Karpas-422 (cell line): ENCODE results near the gene SQOR. TPM values are rescaled to one million over a fixed set of nuclear protein-coding genes. Genes with fewer than 3 reads are reported as not detected.

Experiments
- DNase-seq: peaks from one replicate; pipeline ENCODE4 v3.0.0-alpha.2; 2015
- H2AFZ ChIP-seq: fragments of 200-600 bp; sonication (generic); 2 replicates; pipeline ENCODE4 v1.6.1; 2014; ENCODE audit warnings: antibody characterized with exemption, low read length, mixed read lengths
- H3K27ac ChIP-seq: fragments of 200-600 bp; sonication (generic); 2 replicates; pipeline ENCODE4 v1.5.1; 2014; ENCODE audit warnings: mild to moderate bottlenecking, low read length, moderate library complexity
- H3K27me3 ChIP-seq: fragments of 200-600 bp; sonication (generic); 2 replicates; pipeline ENCODE4 v1.6.1; 2014; ENCODE audit warnings: low read length, mixed read lengths
- H3K36me3 ChIP-seq: fragments of 200-600 bp; sonication (generic); 2 replicates; pipeline ENCODE4 v1.6.1; 2014; ENCODE audit warnings: low read length, mixed read lengths; ENCODE audit not compliant: insufficient read depth
- H3K4me1 ChIP-seq: fragments of 200-600 bp; sonication (generic); 2 replicates; pipeline ENCODE4 v1.6.1; 2014; ENCODE audit warnings: mild to moderate bottlenecking, low read length, mixed read lengths
- H3K4me2 ChIP-seq: fragments of 200-600 bp; sonication (generic); 2 replicates; pipeline ENCODE4 v1.6.1; 2014; ENCODE audit warnings: low read length, low read depth, mild to moderate bottlenecking; ENCODE audit not compliant: poor library complexity, severe bottlenecking
- H3K4me3 ChIP-seq: fragments of 200-600 bp; sonication (generic); 2 replicates; pipeline ENCODE4 v1.5.1; 2014; ENCODE audit warnings: mild to moderate bottlenecking, antibody characterized with exemption, low read length, mixed read lengths
- H3K79me2 ChIP-seq: fragments of 200-600 bp; sonication (generic); 2 replicates; pipeline ENCODE4 v1.6.1; 2014; ENCODE audit warnings: mild to moderate bottlenecking, low read length, mixed read lengths
- H3K9ac ChIP-seq: fragments of 200-600 bp; sonication (generic); 2 replicates; pipeline ENCODE4 v1.6.0; 2014; ENCODE audit warnings: low read length
- H3K9me2 ChIP-seq: fragments of 200-600 bp; sonication (generic), shearing (Covaris generic); replicated peaks from 2 replicates; pipeline ENCODE4 v1.6.0; 2014; ENCODE audit warnings: mild to moderate bottlenecking, low read length, moderate library complexity; ENCODE audit not compliant: insufficient read depth
- H3K9me3 ChIP-seq: fragments of 300-700, 200-600 bp; sonication (generic); 2 replicates; pipeline ENCODE4 v1.6.1; 2014; ENCODE audit warnings: low read length, mixed read lengths
- H4K20me1 ChIP-seq: fragments of 200-600 bp; sonication (generic); 2 replicates; pipeline ENCODE4 v1.6.1; 2014; ENCODE audit warnings: mild to moderate bottlenecking, antibody characterized with exemption, low read length, low read depth; ENCODE audit not compliant: insufficient read depth
- total RNA-seq: library from RNA; depleted of rRNA; stranded (reverse); fragments of >200 nt; shearing (Covaris generic); gene quantifications from 2 replicates; pipeline ENCODE4 v1.2.3, GENCODE V29; 2014; ENCODE audit warnings: low replicate concordance

The SQOR gene
- total RNA-seq, 1 experiment from 2014 or later: 2.1 TPM

DNA sequence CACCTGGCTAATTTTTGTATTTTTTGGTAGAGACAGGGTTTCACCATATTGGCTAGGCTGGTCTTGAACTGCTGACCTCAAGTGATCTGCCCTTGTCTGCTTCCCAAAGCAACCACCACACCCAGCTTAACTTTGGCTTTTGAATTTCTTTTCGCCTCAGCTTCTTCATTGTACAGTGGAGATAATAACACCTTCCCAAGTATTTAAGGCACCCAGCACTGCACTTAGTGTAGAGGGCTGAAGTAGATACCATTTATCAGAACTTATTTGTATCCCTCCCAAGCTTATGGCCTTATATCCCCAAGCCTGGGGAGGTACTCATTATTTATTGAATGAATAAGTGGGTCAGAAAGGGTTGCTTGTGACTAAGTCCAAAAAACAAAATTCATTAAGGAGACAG lies 2.3 kb downstream of the SQOR start:
- no peaks in the 10 kb centered on the region for H4K20me1 ChIP-seq
- no peak overlapping the region for H3K27ac ChIP-seq
- H3K36me3 ChIP-seq: no peaks in the 10 kb centered on the region
- no peaks in the 10 kb centered on the region for H3K9me2 ChIP-seq
- no peak overlapping the region for H3K4me2 ChIP-seq
- H2AFZ ChIP-seq: no peak overlapping the region
- no peaks in the 10 kb centered on the region for H3K9me3 ChIP-seq
- H3K79me2 ChIP-seq: no peaks in the 10 kb centered on the region
- no peak overlapping the region for H3K9ac ChIP-seq
- H3K4me3 ChIP-seq: no peak overlapping the region
- no peaks in the 10 kb centered on the region for H3K27me3 ChIP-seq
- no peak for DNase-seq
- peaks cover 3% of the 10 kb centered on the region; the same call in 1 of the 2 replicates for H3K4me1 ChIP-seq

DNA sequence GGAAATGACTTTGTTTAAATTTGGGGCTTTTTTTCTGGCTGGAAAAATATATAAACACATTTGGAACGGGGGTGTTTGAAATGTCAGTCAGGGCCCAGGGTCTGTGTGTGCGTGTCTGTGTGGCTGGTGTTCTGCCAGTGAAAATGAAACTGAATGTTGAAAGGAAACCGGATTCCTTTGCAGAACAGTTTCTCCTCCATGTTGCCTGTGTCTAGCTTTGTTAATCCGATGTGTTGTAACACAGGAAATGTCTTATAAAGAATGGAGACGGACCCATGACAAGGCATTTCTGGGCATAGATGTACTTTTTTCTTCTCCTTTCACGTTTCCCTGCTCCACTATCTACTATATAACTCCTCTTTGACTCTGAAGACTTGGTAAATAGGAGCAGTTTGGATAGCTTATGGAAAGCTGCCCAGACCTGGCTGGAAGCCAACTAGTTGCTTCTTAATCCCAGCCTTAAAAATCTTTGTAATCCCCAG lies 2.8 kb downstream of the SQOR start:
- Histone ChIP-seq H3K4me1 (peaks cover 3% of the 10 kb centered on the region; the same call in 1 of the 2 replicates), H2AFZ (no peak overlapping the region), H3K79me2 (no peaks in the 10 kb centered on the region), H4K20me1 (no peaks in the 10 kb centered on the region), H3K27ac (no peak overlapping the region), H3K36me3 (no peaks in the 10 kb centered on the region), H3K4me3 (no peak overlapping the region), H3K9me3 (no peaks in the 10 kb centered on the region), H3K4me2 (no peak overlapping the region), H3K27me3 (no peaks in the 10 kb centered on the region), H3K9ac (no peak overlapping the region), H3K9me2 (no peaks in the 10 kb centered on the region)
- DNase-seq: no peak

DNA sequence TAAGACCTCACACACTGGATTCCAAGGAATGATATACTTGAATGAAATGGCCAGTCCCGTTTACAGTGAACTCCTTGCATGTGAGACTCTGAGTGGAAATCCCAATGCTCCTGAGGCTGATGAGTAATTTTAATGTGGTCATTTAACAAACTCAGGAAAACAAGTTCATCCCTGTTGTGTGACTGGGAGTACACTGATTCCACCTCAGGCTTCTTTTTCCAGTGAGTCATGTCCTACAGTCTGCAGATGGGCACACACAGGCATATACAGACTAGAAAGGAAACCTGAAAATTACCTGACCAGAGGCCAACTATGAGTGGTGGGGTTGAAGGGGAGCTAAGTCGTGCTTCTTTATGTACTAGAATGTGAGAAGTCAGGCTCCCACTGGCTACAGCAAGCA lies 5.8 kb downstream of the SQOR start:
- no peaks in the 10 kb centered on the region for H3K4me1 ChIP-seq
- DNase-seq: no peak
- H3K4me2 ChIP-seq: no peak overlapping the region
- no peak overlapping the region for H3K27ac ChIP-seq
- H3K9me3 ChIP-seq: no peaks in the 10 kb centered on the region
- H4K20me1 ChIP-seq: no peaks in the 10 kb centered on the region
- no peak overlapping the region for H2AFZ ChIP-seq
- no peaks in the 10 kb centered on the region for H3K9me2 ChIP-seq
- no peaks in the 10 kb centered on the region for H3K27me3 ChIP-seq
- no peaks in the 10 kb centered on the region for H3K79me2 ChIP-seq
- no peaks in the 10 kb centered on the region for H3K36me3 ChIP-seq
- no peak overlapping the region for H3K9ac ChIP-seq
- H3K4me3 ChIP-seq: no peak overlapping the region

GRCh38 chr15:45641374-45641781 lies 6.5 kb downstream of the SQOR start:
- no peak overlapping the region for H2AFZ ChIP-seq
- no peak overlapping the region for H3K4me3 ChIP-seq
- H3K36me3 ChIP-seq: no peaks in the 10 kb centered on the region
- H3K4me1 ChIP-seq: no peaks in the 10 kb centered on the region
- no peak for DNase-seq
- no peak overlapping the region for H3K27ac ChIP-seq
- H3K4me2 ChIP-seq: no peak overlapping the region
- H3K9ac ChIP-seq: no peak overlapping the region
- H3K9me3 ChIP-seq: no peaks in the 10 kb centered on the region
- H3K9me2 ChIP-seq: no peaks in the 10 kb centered on the region
- H3K79me2 ChIP-seq: no peaks in the 10 kb centered on the region
- H3K27me3 ChIP-seq: no peaks in the 10 kb centered on the region
- no peaks in the 10 kb centered on the region for H4K20me1 ChIP-seq

DNA sequence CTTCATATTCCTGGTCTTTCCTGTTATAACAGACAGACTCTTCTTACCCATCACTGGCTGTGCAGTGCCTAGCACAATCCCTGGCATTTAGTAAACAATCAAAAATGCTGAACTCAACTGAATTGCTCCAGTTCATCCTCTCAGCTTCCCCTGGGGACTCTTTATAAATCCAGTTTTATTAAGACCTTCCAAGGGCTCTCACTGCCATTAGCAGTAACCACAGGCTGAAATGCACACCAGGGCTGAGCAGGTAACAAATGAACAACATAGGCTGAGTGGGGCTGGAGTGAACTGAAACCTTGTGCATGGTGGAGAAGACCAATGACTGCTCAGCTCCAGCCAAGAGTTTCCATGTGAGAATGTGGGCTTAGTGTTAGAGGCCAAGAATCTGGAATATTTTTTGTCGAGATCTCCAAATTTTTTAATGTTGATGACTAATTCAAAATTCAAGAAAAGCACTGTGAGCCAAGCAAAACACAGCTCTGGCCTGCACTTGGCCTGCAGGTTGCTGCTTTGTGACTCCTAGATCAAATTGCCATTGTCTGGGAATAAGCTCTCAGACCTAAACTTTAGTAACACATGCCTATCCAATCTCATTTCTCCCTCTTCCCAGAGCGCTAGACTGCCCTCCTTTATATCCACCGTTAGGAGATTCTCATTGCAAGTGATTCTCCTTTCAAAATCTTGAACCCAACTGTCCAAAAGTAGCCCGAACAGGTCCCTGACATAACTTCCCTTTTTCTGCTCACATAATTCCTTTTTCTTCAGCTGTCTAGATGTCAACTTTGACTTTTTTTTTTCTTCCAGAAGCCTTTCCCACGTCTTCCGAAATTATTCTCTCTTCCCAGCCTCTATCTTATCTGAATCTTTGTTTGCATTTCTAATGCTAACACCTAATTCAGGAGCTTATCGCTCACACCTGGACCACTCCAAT lies 7.4 kb downstream of the SQOR start:
- DNase-seq: no peak
- Histone ChIP-seq H3K4me3 (no peak overlapping the region), H3K9me3 (no peaks in the 10 kb centered on the region), H3K9ac (no peak overlapping the region), H3K9me2 (no peaks in the 10 kb centered on the region), H3K79me2 (no peaks in the 10 kb centered on the region), H4K20me1 (no peaks in the 10 kb centered on the region), H3K4me2 (no peak overlapping the region), H3K27ac (no peak overlapping the region), H3K4me1 (no peaks in the 10 kb centered on the region), H3K27me3 (no peaks in the 10 kb centered on the region), H3K36me3 (no peaks in the 10 kb centered on the region), H2AFZ (no peak overlapping the region)

DNA sequence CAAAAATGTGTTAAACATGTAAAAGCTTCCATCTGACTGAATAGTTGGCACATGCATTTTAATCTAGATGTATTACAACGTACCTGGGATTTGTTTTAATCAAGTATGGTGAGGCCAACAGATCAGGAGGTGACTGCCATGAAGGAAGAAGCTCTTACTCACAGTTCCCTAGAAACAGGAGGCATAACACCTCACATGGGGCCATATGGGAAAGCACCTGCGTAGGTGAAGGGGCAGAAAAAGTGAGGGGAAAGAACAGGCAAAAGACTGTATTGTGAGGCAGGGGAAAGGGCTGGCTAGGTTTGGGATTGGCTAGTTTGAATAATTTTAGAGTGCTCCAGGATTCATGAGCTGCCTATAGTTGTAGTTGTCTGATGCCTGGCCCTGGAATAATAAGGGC lies 9.6 kb downstream of the SQOR start:
- Histone ChIP-seq H3K9me3 (no peaks in the 10 kb centered on the region), H3K4me1 (no peaks in the 10 kb centered on the region), H2AFZ (no peak overlapping the region), H3K27me3 (no peaks in the 10 kb centered on the region), H4K20me1 (no peaks in the 10 kb centered on the region), H3K9me2 (no peaks in the 10 kb centered on the region), H3K36me3 (no peaks in the 10 kb centered on the region), H3K79me2 (no peaks in the 10 kb centered on the region), H3K4me2 (no peak overlapping the region), H3K27ac (no peak overlapping the region), H3K9ac (no peak overlapping the region), H3K4me3 (no peak overlapping the region)
- DNase-seq: no peak

GRCh38 chr15:45645026-45645980 lies 10.5 kb downstream of the SQOR start:
- no peak for DNase-seq
- H3K4me3 ChIP-seq: no peak overlapping the region
- no peaks in the 10 kb centered on the region for H3K79me2 ChIP-seq
- H3K9me3 ChIP-seq: no peaks in the 10 kb centered on the region
- H3K4me1 ChIP-seq: no peaks in the 10 kb centered on the region
- H4K20me1 ChIP-seq: no peaks in the 10 kb centered on the region
- no peak overlapping the region for H3K9ac ChIP-seq
- no peak overlapping the region for H2AFZ ChIP-seq
- no peak overlapping the region for H3K4me2 ChIP-seq
- no peaks in the 10 kb centered on the region for H3K9me2 ChIP-seq
- no peaks in the 10 kb centered on the region for H3K27me3 ChIP-seq
- H3K36me3 ChIP-seq: no peaks in the 10 kb centered on the region
- H3K27ac ChIP-seq: no peak overlapping the region

GRCh38 chr15:45646220-45646619 lies 11.4 kb downstream of the SQOR start:
- Histone ChIP-seq H2AFZ (no peak overlapping the region), H3K9ac (no peak overlapping the region), H4K20me1 (no peaks in the 10 kb centered on the region), H3K4me3 (no peak overlapping the region), H3K27ac (no peak overlapping the region), H3K4me2 (no peak overlapping the region), H3K27me3 (no peaks in the 10 kb centered on the region), H3K36me3 (no peaks in the 10 kb centered on the region), H3K9me3 (no peaks in the 10 kb centered on the region), H3K4me1 (no peaks in the 10 kb centered on the region), H3K79me2 (no peaks in the 10 kb centered on the region), H3K9me2 (no peaks in the 10 kb centered on the region)
- no peak for DNase-seq
